Measurements from ENCODE around the gene RHBDL1. TPM values are rescaled to one million over a fixed set of nuclear protein-coding genes. Genes with fewer than 3 reads are reported as not detected.

Gene RHBDL1
- total and polyA plus RNA-seq, 9 of the 15 experiments (the other 6 are each of a cell fraction or from before 2014, with no cell fraction given), result 0.03 to 5.6 (median 1.3) TPM; not detected in 1

- BruUV-seq (replicated peaks), result no TSS peak
- no peak for FAIRE-seq
- no peak overlapping the region; a peak in 1 of 4 replicates for H3K9ac ChIP-seq (ENCODE audit: insufficient read depth in 1 of 2, low read depth in 2 of 2, low read length in 2 of 2)
- CTCF ChIA-PET (ENCODE audit: low intra/inter-chr PET ratio), result no interaction called here
- no peaks in the 10 kb centered on the region for H3K9me1 ChIP-seq (ENCODE audit: control insufficient read depth, insufficient read depth, low read length)
- H3K27ac ChIP-seq (ENCODE audit: extremely low read depth, low read depth, low read length), result no peak overlapping the region
- ATAC-seq, result no peak
- no peaks in the 10 kb centered on the region for H4K20me1 ChIP-seq (replicated peaks; ENCODE audit: control insufficient read depth, insufficient read depth, low read length)
- H3K4me3 ChIP-seq, result no peak overlapping the region
- in situ Hi-C loops (cut with MboI), result no loop called here
- intact Hi-C loops (cut with micrococcal nuclease), result no loop called here
- H3K4me1 ChIP-seq (replicated peaks in 1 of 2; ENCODE audit: control insufficient read depth in 2 of 2, insufficient read depth in 2 of 2, low read length in 2 of 2), result peaks cover 2 to 91% of the 10 kb centered on the region in 2 experiments; a peak in 4 of 5 replicates
- no peak overlapping the region for H2AFZ ChIP-seq (ENCODE audit: low read depth, low read length)
- TF ChIP-seq ZBTB33 (CRISPR knock-in tag; IDR thresholded peaks at IDR 0.05), result 0 out of 2 replicates have a peak, but pooled peaks have one; percentile 54
- peak; percentile 68; the same call in 1 of the 2 replicates for TF ChIP-seq ZBTB7A (IDR thresholded peaks at IDR 0.05; ENCODE audit: borderline replicate concordance, control insufficient read depth, low read depth, low read length)
- no peak for TF ChIP-seq FOXA1 (IDR thresholded peaks at IDR 0.05; ENCODE audit: borderline replicate concordance)
- 0 out of 6 replicates have a peak, but pooled peaks of 1 of the 3 experiments have one; percentile 8 for TF ChIP-seq CTCF (IDR thresholded peaks at IDR 0.05 in 2 of 3, conservative IDR thresholded peaks at IDR 0.05 in 1 of 3; ENCODE audit: insufficient read depth in 2 of 3, low read depth in 1 of 3, low read length in 3 of 3)
- H3K79me2 ChIP-seq (ENCODE audit: control insufficient read depth, insufficient read depth, low read length), result no peaks in the 10 kb centered on the region; the same call in 2 of the 3 replicates
- no peaks in the 10 kb centered on the region for H3K9me3 ChIP-seq (replicated peaks; ENCODE audit: control insufficient read depth, insufficient read depth, low read depth, low read length)
- 76% methylated on average over 19 of the region's 35 CpGs for WGBS (ENCODE audit: insufficient coverage, low coverage, missing lambda C conversion rate)
- POLR2A ChIA-PET, result interaction anchor here (0.6 to 1.4 kb wide), 5 partner anchors 8 to 650 kb away, joined by 3 to 6 read pairs (median 3); partner anchors contain the start of gene WDR90
- H3K36me3 ChIP-seq (ENCODE audit: control insufficient read depth, insufficient read depth, low read length), result no peaks in the 10 kb centered on the region
- no peak for DNase-seq (ENCODE audit: extremely low read depth in 1 of 4, low spot score in 3 of 4)
- no peaks in the 10 kb centered on the region for H3K27me3 ChIP-seq (ENCODE audit: control insufficient read depth in 2 of 2, insufficient read depth in 2 of 2, low read length in 2 of 2)
- H3K4me2 ChIP-seq (ENCODE audit: insufficient read depth, low read length), result no peak overlapping the region
Observed at GRCh38 chr16:658679-659571, 16.5 kb upstream of the RHBDL1 start.

All from K562 (cell line).